ENCODE data around the gene HIP1R. TPM values are rescaled to one million over a fixed set of nuclear protein-coding genes. Genes with fewer than 3 reads are reported as not detected.

Gene HIP1R
- total and polyA plus RNA-seq, 2 of the 4 experiments (the other 2 are of a cell fraction) = 13.8 to 18.5 TPM

- Histone ChIP-seq H3K4me2 (ENCODE audit: low read depth, low read length) (no peak overlapping the region), H2BK20ac (ENCODE audit: low read depth, low read length) (no peak overlapping the region), H3K4me3 (ENCODE audit: insufficient read depth, low read depth, low read length) (no peak overlapping the region), H3K4me1 (ENCODE audit: control insufficient read depth, insufficient read depth, low read length) (peaks cover 19% of the 10 kb centered on the region), H3K79me1 (ENCODE audit: low read depth in 1 of 2, low read length in 2 of 2) (peaks cover 40 to 77% of the 10 kb centered on the region in 2 experiments), H3K9me3 (ENCODE audit: control insufficient read depth, insufficient read depth, low read length) (no peaks in the 10 kb centered on the region), H3K27me3 (ENCODE audit: control insufficient read depth, insufficient read depth, low read length) (no peaks in the 10 kb centered on the region), H4K8ac (ENCODE audit: low read depth in 2 of 2, low read length in 2 of 2) (no peak overlapping the region), H2AFZ (replicated peaks; ENCODE audit: low read length, poor library complexity) (no peak overlapping the region), H2BK15ac (ENCODE audit: low read depth, low read length) (no peak overlapping the region), H2BK5ac (ENCODE audit: low read depth, low read length, poor library complexity, severe bottlenecking) (no peak overlapping the region), H4K5ac (ENCODE audit: low read depth, low read length) (no peak overlapping the region), H3K56ac (ENCODE audit: extremely low read depth, insufficient read depth, low read length) (no peak overlapping the region), H3K9me1 (ENCODE audit: insufficient read depth, low read length) (no peaks in the 10 kb centered on the region; the same call in 1 of the 2 replicates), H2AK5ac (ENCODE audit: low read depth, low read length) (no peak overlapping the region), H2BK120ac (ENCODE audit: low read depth, low read length) (no peak overlapping the region), H3K9ac (ENCODE audit: low read depth, low read length) (no peak overlapping the region), H2AK9ac (replicated peaks; ENCODE audit: low read depth, low read length, poor library complexity) (no peak overlapping the region), H4K20me1 (ENCODE audit: insufficient read depth, low read length) (peaks cover 15% of the 10 kb centered on the region), H3K14ac (replicated peaks; ENCODE audit: low read depth, low read length) (no peak overlapping the region), H3K4ac (ENCODE audit: low read depth, low read length) (no peak overlapping the region), H4K91ac (ENCODE audit: insufficient read depth, low read depth, low read length) (no peak overlapping the region), H3K18ac (ENCODE audit: low read depth, low read length) (no peak overlapping the region), H3K27ac (ENCODE audit: insufficient read depth, low read length) (no peak overlapping the region), H3K23ac (ENCODE audit: low read depth, low read length) (no peak overlapping the region), H3K36me3 (ENCODE audit: control insufficient read depth, insufficient read depth, low read length) (peaks cover 55% of the 10 kb centered on the region)
- CTCF ChIA-PET = no interaction called here
- dilution Hi-C loops (cut with HindIII; ENCODE audit: low sequenced_read_pairs, unreplicated experiment) = no loop called here
- no TSS peak for BruUV-seq (replicated peaks)
- intact Hi-C loops (cut with micrococcal nuclease) = no loop called here
- TF ChIP-seq POLR2A (IDR thresholded peaks at IDR 0.05; ENCODE audit: low read depth, low read length) = no peak
- TF ChIP-seq MAZ (IDR thresholded peaks at IDR 0.05; ENCODE audit: borderline replicate concordance, low read depth, low read length) = no peak
- TF ChIP-seq FOS (IDR thresholded peaks at IDR 0.05; ENCODE audit: low read depth, low read length) = no peak
- TF ChIP-seq CTCF (conservative IDR thresholded peaks at IDR 0.05; ENCODE audit: low read depth, low read length) = no peak
- no peak for TF ChIP-seq CEBPB (IDR thresholded peaks at IDR 0.05; ENCODE audit: low read depth, low read length)
- TF ChIP-seq NFE2L2 (IDR thresholded peaks at IDR 0.05; ENCODE audit: low read depth, low read length) = no peak
- no peak for TF ChIP-seq RAD21 (IDR thresholded peaks at IDR 0.05; ENCODE audit: low read length)
- TF ChIP-seq CHD1 (IDR thresholded peaks at IDR 0.05; ENCODE audit: low read depth, low read length) = no peak
- no peak for TF ChIP-seq ELK1 (IDR thresholded peaks at IDR 0.05; ENCODE audit: borderline replicate concordance, low read depth, low read length)
- TF ChIP-seq RFX5 (IDR thresholded peaks at IDR 0.05; ENCODE audit: low read depth, low read length) = no peak
- TF ChIP-seq SMC3 (IDR thresholded peaks at IDR 0.05; ENCODE audit: low read depth, low read length) = no peak
- TF ChIP-seq RCOR1 (IDR thresholded peaks at IDR 0.05; ENCODE audit: insufficient replicate concordance, low read length) = no peak
- no peak for TF ChIP-seq BHLHE40 (IDR thresholded peaks at IDR 0.05; ENCODE audit: low read depth, low read length)
- TF ChIP-seq MAFK (IDR thresholded peaks at IDR 0.05; ENCODE audit: low read depth, low read length) = no peak
- TF ChIP-seq USF2 (IDR thresholded peaks at IDR 0.05; ENCODE audit: low read depth, low read length) = no peak
- no peak for TF ChIP-seq MXI1 (IDR thresholded peaks at IDR 0.05; ENCODE audit: borderline replicate concordance, low read depth, low read length)
- 93% methylated on average over 6 of the region's 13 CpGs; no CpG with 5 or more reads in 1 of the 2 experiments for whole genome bisulfite sequencing, 2 experiments (ENCODE audit: extremely low coverage in 2 of 2, insufficient read length in 1 of 2)
- in situ Hi-C loops (cut with MboI; ENCODE audit: low sequenced_read_pairs) = no loop called here
- POLR2A ChIA-PET (ENCODE audit: unreplicated experiment) = no interaction called here
- ATAC-seq (ENCODE audit: low read depth) (no peak), DNase-seq (no peak)
These were observed 33.4 kb downstream of the HIP1R start for GRCh38 chr12:122868471-122869177.

All from IMR-90 (cell line).